Right lobe of liver (tissue), 6 donors: ENCODE results near the gene RASGRP4. TPM values are rescaled to one million over a fixed set of nuclear protein-coding genes. Genes with fewer than 3 reads are reported as not detected.
"Not testable (repeated sequence)": the region's sequence is repeated elsewhere in the genome, so short reads cannot be mapped to it uniquely, and the experiment has no call there.

ENCODE experiments used
- ATAC-seq, 4 donors: fragments of 200-7000 bp; cut with Tn5 transposase; one replicate each; pipeline ENCODE4 v1.9.1; 2020; ENCODE audit warnings: mild to moderate bottlenecking in 4 of 4, moderate library complexity in 4 of 4
- DNase-seq, 3 donors: peaks; one replicate each; pipeline ENCODE4 v3.0.0-alpha.2; 2020
- H3K27ac ChIP-seq, 3 donors: fragments of 200-600 bp; one replicate each; pipeline ENCODE4 v1.8.0; 2022
- H3K27me3 ChIP-seq, 2 donors: fragments of 200-600 bp; one replicate each; pipeline ENCODE4 v1.8.0; 2022
- H3K36me3 ChIP-seq, 4 donors: fragments of 200-600 bp; sonication (generic) in 1 of 4; one replicate each; pipeline versions ENCODE4 v1.5.1 to v1.8.0; 2017 to 2022; ENCODE audit warnings: control low read depth in 1 of 4
- H3K4me1 ChIP-seq, 4 donors: fragments of 200-600 bp; sonication (generic) in 1 of 4; one replicate each; pipeline versions ENCODE4 v1.5.1 to v1.8.0; 2017 to 2022; ENCODE audit warnings: control low read depth in 1 of 4
- H3K4me3 ChIP-seq, 3 donors: fragments of 200-600 bp; one replicate each; pipeline ENCODE4 v1.8.0; 2022
- H3K9me3 ChIP-seq, 4 donors: fragments of 200-600 bp; sonication (generic) in 1 of 4; one replicate each; pipeline versions ENCODE4 v1.5.1 to v1.8.0; 2017 to 2022; ENCODE audit warnings: control low read depth in 1 of 4
- POLR2A ChIP-seq: fragments of 450-650 bp; IDR thresholded peaks from one replicate; pipeline ENCODE4 v1.6.1; 2017; ENCODE audit warnings: antibody characterized with exemption, mild to moderate bottlenecking
- WGBS: methylation state at CpG from one replicate; pipeline ENCODE4 v1.1.6; 2018; ENCODE audit warnings: low coverage, low lambda C conversion rate; ENCODE audit not compliant: insufficient coverage; ENCODE audit errors: missing lambda C conversion rate; 5-methylcytosine and 5-hydroxymethylcytosine counted together
- intact Hi-C, 2 donors: fragments of 100-400 bp; cut with DNase I; formaldehyde crosslinking; loops; one replicate each; pipeline versions ENCODE4 v1.11.2 to v1.14.1; 2022
- total RNA-seq, 6 experiments: library from RNA; depleted of rRNA in 2 of 6; stranded (reverse); fragments of >200 nt in 2 of 6; fragmentation: NEBNext Ultra II Directional in 3 of 6; extraction: Animal tissue kit (Norgen Biotek cat#: 25700) in 3 of 6; gene quantifications; one replicate each; pipeline versions ENCODE4 v1.1.0 to v1.2.4, GENCODE V29; 2016 to 2023
- TF ChIP-seq, protein P1 (sequence below), 4 donors: fragments of 200-600 bp in 3 of 4; fragments of 450-650 bp in 1 of 4; IDR thresholded peaks; one replicate each; pipeline versions ENCODE4 v1.5.1 to v1.8.0; 2016 to 2022; ENCODE audit warnings: antibody characterized with exemption in 4 of 4, mild to moderate bottlenecking in 2 of 4
- donor health status: DM: no; HTN: yes; CAD: no.
- donor health status: DM: no; HTN: no; CAD: no.
- donor health status: DM: no; HTN: no; CAD: no.
- donor health status: DM: no; HTN: yes; CAD: no.
- donor health status: DM: no; HTN: yes; CAD: no.

Gene RASGRP4
- total RNA-seq, 6 experiments from 2014 or later: 0.77 to 1.5 (median 0.93) TPM

GRCh38 chr19:38371081-38371480 is 54.9 kb downstream of the RASGRP4 start:
- no peak overlapping the region for H3K27ac ChIP-seq
- no peaks in the 10 kb centered on the region for H3K27me3 ChIP-seq
- DNase-seq (no peak), ATAC-seq (no peak)
- H3K9me3 ChIP-seq: no peaks in the 10 kb centered on the region
- WGBS: 61% methylated on average over 4 of the region's 6 CpGs
- H3K36me3 ChIP-seq: no peaks in the 10 kb centered on the region
- TF ChIP-seq POLR2A: no peak
- TF ChIP-seq, protein P1, sequence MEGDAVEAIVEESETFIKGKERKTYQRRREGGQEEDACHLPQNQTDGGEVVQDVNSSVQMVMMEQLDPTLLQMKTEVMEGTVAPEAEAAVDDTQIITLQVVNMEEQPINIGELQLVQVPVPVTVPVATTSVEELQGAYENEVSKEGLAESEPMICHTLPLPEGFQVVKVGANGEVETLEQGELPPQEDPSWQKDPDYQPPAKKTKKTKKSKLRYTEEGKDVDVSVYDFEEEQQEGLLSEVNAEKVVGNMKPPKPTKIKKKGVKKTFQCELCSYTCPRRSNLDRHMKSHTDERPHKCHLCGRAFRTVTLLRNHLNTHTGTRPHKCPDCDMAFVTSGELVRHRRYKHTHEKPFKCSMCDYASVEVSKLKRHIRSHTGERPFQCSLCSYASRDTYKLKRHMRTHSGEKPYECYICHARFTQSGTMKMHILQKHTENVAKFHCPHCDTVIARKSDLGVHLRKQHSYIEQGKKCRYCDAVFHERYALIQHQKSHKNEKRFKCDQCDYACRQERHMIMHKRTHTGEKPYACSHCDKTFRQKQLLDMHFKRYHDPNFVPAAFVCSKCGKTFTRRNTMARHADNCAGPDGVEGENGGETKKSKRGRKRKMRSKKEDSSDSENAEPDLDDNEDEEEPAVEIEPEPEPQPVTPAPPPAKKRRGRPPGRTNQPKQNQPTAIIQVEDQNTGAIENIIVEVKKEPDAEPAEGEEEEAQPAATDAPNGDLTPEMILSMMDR (IDR thresholded peaks at IDR 0.05): no peak
- intact Hi-C loops: no loop called here
- peaks cover 0 to 8% (median 3%) of the 10 kb centered on the region in 4 donors for H3K4me1 ChIP-seq
- H3K4me3 ChIP-seq: no peak overlapping the region

GRCh38 chr19:38370299-38370698 is 55.7 kb downstream of the RASGRP4 start:
- Histone ChIP-seq H3K9me3 (no peaks in the 10 kb centered on the region), H3K36me3 (no peaks in the 10 kb centered on the region), H3K27ac (no peak overlapping the region), H3K27me3 (no peaks in the 10 kb centered on the region), H3K4me1 (peaks cover 0 to 2% (median under 1%) of the 10 kb centered on the region in 4 donors), H3K4me3 (no peak overlapping the region)
- intact Hi-C loops: no loop called here
- ATAC-seq (no peak), DNase-seq (no peak)
- WGBS: 47% methylated on average over 6 of the region's 12 CpGs
- TF ChIP-seq, protein P1 (IDR thresholded peaks at IDR 0.05): no peak
- TF ChIP-seq POLR2A: no peak

GRCh38 chr19:38369584-38369983 is 56.4 kb downstream of the RASGRP4 start:
- H3K9me3 ChIP-seq: no peaks in the 10 kb centered on the region
- H3K27ac ChIP-seq: no peak overlapping the region
- no peaks in the 10 kb centered on the region for H3K36me3 ChIP-seq
- no peaks in the 10 kb centered on the region for H3K4me1 ChIP-seq
- TF ChIP-seq, protein P1 (IDR thresholded peaks at IDR 0.05): no peak
- TF ChIP-seq POLR2A: no peak
- H3K27me3 ChIP-seq: no peaks in the 10 kb centered on the region
- intact Hi-C loops: no loop called here
- ATAC-seq: no peak
- H3K4me3 ChIP-seq: no peak overlapping the region
- DNase-seq: no peak
- WGBS: 58% methylated on average over 2 of the region's 2 CpGs

DNA sequence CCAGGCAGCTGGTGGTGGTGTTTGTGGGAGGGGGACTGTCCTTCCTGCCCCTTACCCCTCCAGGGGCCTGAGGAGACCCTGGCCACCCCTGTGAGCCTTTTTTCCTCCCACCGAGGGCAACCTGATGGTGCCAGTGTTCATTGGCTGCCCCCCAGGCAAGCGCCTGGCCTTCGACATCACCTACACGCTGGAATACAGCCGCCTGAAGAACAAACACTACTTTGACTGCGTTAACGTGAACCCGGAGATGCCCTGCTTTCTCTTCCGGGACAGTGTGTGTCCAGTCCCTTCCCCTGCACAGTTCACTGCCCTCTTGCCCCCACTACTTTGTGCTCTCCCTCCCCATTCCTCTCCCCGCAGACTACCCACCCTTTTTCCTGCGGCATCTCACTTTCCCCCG is 59.0 kb downstream of the RASGRP4 start:
- H3K27me3 ChIP-seq: peaks cover 0 to 11% of the 10 kb centered on the region in 2 donors
- intact Hi-C loops: no loop called here
- H3K27ac ChIP-seq: no peak overlapping the region
- H3K4me3 ChIP-seq: no peak overlapping the region
- 64% methylated on average over 5 of the region's 12 CpGs for WGBS
- no peaks in the 10 kb centered on the region for H3K36me3 ChIP-seq
- H3K4me1 ChIP-seq: peaks cover 0 to 8% (median 0%) of the 10 kb centered on the region in 4 donors
- DNase-seq: no peak
- no peak for ATAC-seq
- H3K9me3 ChIP-seq: no peaks in the 10 kb centered on the region
- TF ChIP-seq POLR2A: no peak
- TF ChIP-seq, protein P1 (IDR thresholded peaks at IDR 0.05): no peak

DNA sequence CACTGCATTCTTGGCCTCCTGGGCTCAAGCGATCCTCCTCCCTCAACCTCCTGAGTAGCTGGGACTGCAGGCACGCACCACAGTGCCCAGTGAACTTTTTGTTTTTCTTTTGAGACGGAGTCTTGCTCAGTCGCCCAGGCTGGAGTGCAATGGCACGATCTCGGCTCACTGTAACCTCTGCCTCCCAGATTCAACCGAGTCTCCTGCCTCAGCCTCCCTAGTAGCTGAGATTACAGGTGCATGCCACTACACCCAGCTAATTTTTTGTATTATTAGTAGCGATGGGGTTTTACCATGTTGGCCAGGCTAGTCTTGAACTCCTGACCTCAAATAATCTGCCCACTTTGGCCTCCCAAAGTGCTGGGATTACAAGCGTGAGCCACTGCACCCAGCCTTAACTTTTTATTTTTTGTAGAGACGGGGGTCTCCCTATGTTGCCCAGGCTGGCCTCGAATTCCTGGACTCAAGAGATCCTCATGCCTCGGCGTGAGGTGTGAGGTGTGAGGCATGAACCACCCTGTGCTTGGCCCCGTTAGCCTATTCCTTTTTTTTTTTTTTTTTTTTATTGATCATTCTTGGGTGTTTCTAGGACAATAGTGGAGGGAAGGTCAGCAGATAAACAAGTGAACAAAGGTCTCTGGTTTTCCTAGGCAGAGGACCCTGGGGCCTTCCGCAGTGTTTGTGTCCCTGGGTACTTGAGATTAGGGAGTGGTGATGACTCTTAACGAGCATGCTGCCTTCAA is 62.9 kb downstream of the RASGRP4 start:
- H3K27ac ChIP-seq, H3K9me3 ChIP-seq, H3K36me3 ChIP-seq, H3K4me3 ChIP-seq, ATAC-seq, H3K4me1 ChIP-seq, DNase-seq, intact Hi-C loops: not testable (repeated sequence)
- WGBS: 73% methylated on average over 14 of the region's 16 CpGs
- peaks cover 0 to 11% of the 10 kb centered on the region in 2 donors for H3K27me3 ChIP-seq
